K562 (cell line): Measurements from ENCODE around the gene ACTL8. TPM values are rescaled to one million over a fixed set of nuclear protein-coding genes. Genes with fewer than 3 reads are reported as not detected.
A peak's percentile ranks its signal among the peaks of the same experiment; 100 is the strongest.

Experiments used
- ADNP ChIP-seq: fragments of 200-800 bp; sonication (Bioruptor generic); IDR thresholded peaks from 2 replicates; pipeline ENCODE4 v1.6.1; 2016; ENCODE audit warnings: missing genetic modification characterization, missing compliant biosample characterization
- ARID2 ChIP-seq: fragments of 450-650 bp; IDR thresholded peaks from 2 replicates; pipeline ENCODE4 v1.6.1; 2017; ENCODE audit warnings: antibody characterized with exemption, mild to moderate bottlenecking
- ATF2 ChIP-seq: sonication (generic); formaldehyde crosslinking; IDR thresholded peaks from 2 replicates; pipeline ENCODE4 v1.8.1; 2022; ENCODE audit warnings: missing genetic modification reagents
- BCL6 ChIP-seq: fragments of 250-450 bp; sonication (Bioruptor Pico); IDR thresholded peaks from 2 replicates; pipeline ENCODE4 v1.4.0; 2020
- BCOR ChIP-seq: fragments of 450-650 bp; IDR thresholded peaks from 2 replicates; pipeline ENCODE4 v1.6.1; 2016
- BRCA1 ChIP-seq, 2 experiments: fragments of 450-650 bp in 1 of 2; sonication (generic) in 1 of 2; formaldehyde crosslinking in 1 of 2; IDR thresholded peaks; 2 replicates each; pipeline versions ENCODE4 v1.5.0 to v1.6.1; 2017 to 2020; ENCODE audit warnings: mild to moderate bottlenecking in 1 of 2, missing genetic modification reagents in 1 of 2
- CBX2 ChIP-seq: fragments of 200-600 bp; sonication (generic); IDR thresholded peaks from one replicate; pipeline ENCODE4 v1.6.1; 2012; ENCODE audit warnings: mild to moderate bottlenecking, low read length, inconsistent platforms; ENCODE audit not compliant: insufficient read depth, poor library complexity, severe bottlenecking
- ELF4 ChIP-seq: fragments of 450-650 bp; formaldehyde crosslinking; IDR thresholded peaks from 2 replicates; pipeline ENCODE4 v1.4.0; 2022; ENCODE audit warnings: missing genetic modification characterization
- FOXP1 ChIP-seq: sonication (generic); formaldehyde crosslinking; IDR thresholded peaks from 2 replicates; pipeline ENCODE4 v1.8.0; 2022; ENCODE audit warnings: mild to moderate bottlenecking, missing genetic modification reagents
- HMG20B ChIP-seq: fragments of 250-450 bp; sonication (Bioruptor Pico); IDR thresholded peaks from 2 replicates; pipeline ENCODE4 v1.5.0; 2021; ENCODE audit warnings: mild to moderate bottlenecking
- HNRNPK ChIP-seq: fragments of 200-400 bp; formaldehyde crosslinking; IDR thresholded peaks from one replicate; pipeline ENCODE4 v1.6.1; 2018; ENCODE audit warnings: mild to moderate bottlenecking, low read depth, low read length; ENCODE audit not compliant: poor library complexity, severe bottlenecking
- LEF1 ChIP-seq: fragments of 450-650 bp; IDR thresholded peaks from 2 replicates; pipeline ENCODE4 v1.6.1; 2016; ENCODE audit warnings: mild to moderate bottlenecking
- MIER1 ChIP-seq: fragments of 450-650 bp; IDR thresholded peaks from 2 replicates; pipeline ENCODE4 v1.6.1; 2016; ENCODE audit warnings: antibody characterized with exemption, mild to moderate bottlenecking, low read depth
- NBN ChIP-seq: fragments of 450-650 bp; IDR thresholded peaks from 2 replicates; pipeline ENCODE4 v1.6.1; 2016; ENCODE audit warnings: low read depth, mild to moderate bottlenecking
- RBM39 ChIP-seq: fragments of 200-400 bp; formaldehyde crosslinking; optimal IDR thresholded peaks from 2 replicates; pipeline ENCODE3; 2018; ENCODE audit warnings: low read depth, low read length
- RCOR1 ChIP-seq, 2 experiments: IDR thresholded peaks; 2 replicates each; pipeline ENCODE4 v1.6.1; 2012; ENCODE audit warnings: low read depth in 2 of 2, low read length in 2 of 2, borderline replicate concordance in 1 of 2, improper control_type of control experiment in 1 of 2
- TRIM24 ChIP-seq, 2 experiments: fragments of 450-650 bp; IDR thresholded peaks; 2 replicates each; pipeline ENCODE4 v1.6.1; 2016
- ZNF696 ChIP-seq: fragments of 250-450 bp; sonication (Bioruptor Pico); conservative IDR thresholded peaks from 2 replicates; pipeline ENCODE4 v1.4.0; 2020; ENCODE audit warnings: mild to moderate bottlenecking, moderate library complexity
- ZNF699 ChIP-seq: fragments of 250-450 bp; sonication (Bioruptor Pico); IDR thresholded peaks from 2 replicates; pipeline ENCODE4 v1.8.0; 2021; ENCODE audit warnings: mild to moderate bottlenecking, moderate library complexity; ENCODE audit not compliant: insufficient replicate concordance
- polyA plus RNA-seq, 8 experiments: library from polyadenylated mRNA; depleted of rRNA in 4 of 8; stranded (reverse) in 5 of 8; unstranded in 3 of 8; fragments of >200 nt; fragmentation: Nextera tagmentation in 2 of 8; fragmentation: Illumina TruSeq in 1 of 8; extraction: Ambion mirVana in 2 of 8; extraction: Trizol in 1 of 8; gene quantifications; 2 replicates each; pipeline versions ENCODE4 v1.2.1 to v1.2.3, GENCODE V29; 2011 to 2014; ENCODE audit warnings: inconsistent platforms in 1 of 8, missing spikeins in 1 of 8
- total RNA-seq, 7 experiments: library from RNA; depleted of rRNA in 6 of 7; stranded (reverse); fragments of >200 nt in 6 of 7; fragmentation: Illumina TruSeq in 2 of 7; extraction: Trizol in 2 of 7; gene quantifications; 2 replicates each; pipeline versions ENCODE4 v1.2.1 to v1.2.3, GENCODE V29; 2011 to 2021; ENCODE audit warnings: low replicate concordance in 1 of 7
- TF ChIP-seq, protein P1 (sequence below): fragments of 250-450 bp; sonication (Bioruptor Pico); IDR thresholded peaks from 2 replicates; pipeline ENCODE4 v1.8.0; 2022; ENCODE audit warnings: moderate library complexity, mild to moderate bottlenecking, inconsistent platforms
- TF ChIP-seq, protein P2 (sequence below): fragments of 250-450 bp; sonication (Bioruptor Pico); IDR thresholded peaks from 2 replicates; pipeline ENCODE4 v1.8.0; 2021; ENCODE audit warnings: moderate library complexity, mild to moderate bottlenecking, inconsistent platforms
- TF ChIP-seq, protein P3 (sequence below): fragments of 450-650 bp; formaldehyde crosslinking; IDR thresholded peaks from 2 replicates; pipeline ENCODE4 v1.4.0; 2020; ENCODE audit warnings: mild to moderate bottlenecking, mixed read lengths
- TF ChIP-seq, protein P4 (sequence below): fragments of 250-450 bp; sonication (Bioruptor Pico); IDR thresholded peaks from 2 replicates; pipeline ENCODE4 v1.5.0; 2021

ACTL8 gene
- total and polyA plus RNA-seq, 9 of the 15 experiments (the other 6 are each of a cell fraction or from before 2014, with no cell fraction given), result 0.30 to 3.3 (median 1.6) TPM

GRCh38 chr1:17755120-17755519 lies at the start of gene ACTL8 (continued):
- TF ChIP-seq, protein P1, sequence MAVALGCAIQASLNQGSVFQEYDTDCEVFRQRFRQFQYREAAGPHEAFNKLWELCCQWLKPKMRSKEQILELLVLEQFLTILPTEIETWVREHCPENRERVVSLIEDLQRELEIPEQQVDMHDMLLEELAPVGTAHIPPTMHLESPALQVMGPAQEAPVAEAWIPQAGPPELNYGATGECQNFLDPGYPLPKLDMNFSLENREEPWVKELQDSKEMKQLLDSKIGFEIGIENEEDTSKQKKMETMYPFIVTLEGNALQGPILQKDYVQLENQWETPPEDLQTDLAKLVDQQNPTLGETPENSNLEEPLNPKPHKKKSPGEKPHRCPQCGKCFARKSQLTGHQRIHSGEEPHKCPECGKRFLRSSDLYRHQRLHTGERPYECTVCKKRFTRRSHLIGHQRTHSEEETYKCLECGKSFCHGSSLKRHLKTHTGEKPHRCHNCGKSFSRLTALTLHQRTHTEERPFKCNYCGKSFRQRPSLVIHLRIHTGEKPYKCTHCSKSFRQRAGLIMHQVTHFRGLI, result no peak
- TF ChIP-seq BCL6, result no peak
- TF ChIP-seq BCOR, result 0 out of 2 replicates have a peak, but pooled peaks have one; percentile 63
- TF ChIP-seq ARID2, result no peak
- TF ChIP-seq ATF2, result no peak
- TF ChIP-seq, protein P2, sequence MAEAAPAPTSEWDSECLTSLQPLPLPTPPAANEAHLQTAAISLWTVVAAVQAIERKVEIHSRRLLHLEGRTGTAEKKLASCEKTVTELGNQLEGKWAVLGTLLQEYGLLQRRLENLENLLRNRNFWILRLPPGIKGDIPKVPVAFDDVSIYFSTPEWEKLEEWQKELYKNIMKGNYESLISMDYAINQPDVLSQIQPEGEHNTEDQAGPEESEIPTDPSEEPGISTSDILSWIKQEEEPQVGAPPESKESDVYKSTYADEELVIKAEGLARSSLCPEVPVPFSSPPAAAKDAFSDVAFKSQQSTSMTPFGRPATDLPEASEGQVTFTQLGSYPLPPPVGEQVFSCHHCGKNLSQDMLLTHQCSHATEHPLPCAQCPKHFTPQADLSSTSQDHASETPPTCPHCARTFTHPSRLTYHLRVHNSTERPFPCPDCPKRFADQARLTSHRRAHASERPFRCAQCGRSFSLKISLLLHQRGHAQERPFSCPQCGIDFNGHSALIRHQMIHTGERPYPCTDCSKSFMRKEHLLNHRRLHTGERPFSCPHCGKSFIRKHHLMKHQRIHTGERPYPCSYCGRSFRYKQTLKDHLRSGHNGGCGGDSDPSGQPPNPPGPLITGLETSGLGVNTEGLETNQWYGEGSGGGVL (CRISPR knock-in tag), result no peak
- TF ChIP-seq ELF4, result no peak
- TF ChIP-seq RCOR1 (IDR thresholded peaks at IDR 0.05; ENCODE audit: borderline replicate concordance in 1 of 2, low read depth in 2 of 2, low read length in 2 of 2), result peak in 1 of 2 experiments; percentile 72; a peak in 1 of 4 replicates
- no peak for TF ChIP-seq HNRNPK
- no peak for TF ChIP-seq MIER1
- TF ChIP-seq, protein P3, sequence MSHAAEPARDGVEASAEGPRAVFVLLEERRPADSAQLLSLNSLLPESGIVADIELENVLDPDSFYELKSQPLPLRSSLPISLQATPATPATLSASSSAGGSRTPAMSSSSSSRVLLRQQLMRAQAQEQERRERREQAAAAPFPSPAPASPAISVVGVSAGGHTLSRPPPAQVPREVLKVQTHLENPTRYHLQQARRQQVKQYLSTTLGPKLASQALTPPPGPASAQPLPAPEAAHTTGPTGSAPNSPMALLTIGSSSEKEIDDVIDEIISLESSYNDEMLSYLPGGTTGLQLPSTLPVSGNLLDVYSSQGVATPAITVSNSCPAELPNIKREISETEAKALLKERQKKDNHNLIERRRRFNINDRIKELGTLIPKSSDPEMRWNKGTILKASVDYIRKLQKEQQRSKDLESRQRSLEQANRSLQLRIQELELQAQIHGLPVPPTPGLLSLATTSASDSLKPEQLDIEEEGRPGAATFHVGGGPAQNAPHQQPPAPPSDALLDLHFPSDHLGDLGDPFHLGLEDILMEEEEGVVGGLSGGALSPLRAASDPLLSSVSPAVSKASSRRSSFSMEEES (CRISPR knock-in tag), result no peak
- no peak for TF ChIP-seq RBM39
- TF ChIP-seq ADNP (tag), result peak; percentile 21; the same call in 1 of the 2 replicates
- no peak for TF ChIP-seq TRIM24 (IDR thresholded peaks at IDR 0.05)
- TF ChIP-seq ZNF699 (CRISPR knock-in tag), result peak; percentile 100
- TF ChIP-seq BRCA1 (IDR thresholded peaks at IDR 0.05), result no peak
- no peak for TF ChIP-seq BRCA1 (CRISPR knock-in tag; IDR thresholded peaks at IDR 0.05)
- no peak for TF ChIP-seq LEF1
- TF ChIP-seq, protein P4, sequence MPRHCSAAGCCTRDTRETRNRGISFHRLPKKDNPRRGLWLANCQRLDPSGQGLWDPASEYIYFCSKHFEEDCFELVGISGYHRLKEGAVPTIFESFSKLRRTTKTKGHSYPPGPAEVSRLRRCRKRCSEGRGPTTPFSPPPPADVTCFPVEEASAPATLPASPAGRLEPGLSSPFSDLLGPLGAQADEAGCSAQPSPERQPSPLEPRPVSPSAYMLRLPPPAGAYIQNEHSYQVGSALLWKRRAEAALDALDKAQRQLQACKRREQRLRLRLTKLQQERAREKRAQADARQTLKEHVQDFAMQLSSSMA, result no peak
- TF ChIP-seq FOXP1, result no peak
- TF ChIP-seq NBN, result no peak
- no peak for TF ChIP-seq CBX2
- TF ChIP-seq HMG20B, result no peak
- no peak for TF ChIP-seq ZNF696 (CRISPR knock-in tag)
